WTC11 (cell line): ENCODE data around the gene CFAP206. TPM values are rescaled to one million over a fixed set of nuclear protein-coding genes. Genes with fewer than 3 reads are reported as not detected.

Experiments used
- ATAC-seq: fragments of 200-7000 bp; cut with Tn5 transposase; 2 replicates; pipeline ENCODE4 v1.10.0; 2021; ENCODE audit warnings: mild to moderate bottlenecking, moderate library complexity
- CTCF ChIA-PET: fragments of 300-600 bp; sonication (Branson Sonifier 250); formaldehyde crosslinking; loops from one replicate; lab custom pipeline; 2021; ENCODE audit warnings: antibody characterized with exemption; lab: Charles Lee
- POLR2A ChIA-PET: fragments of 350-600 bp; sonication (Branson Sonifier 250); formaldehyde crosslinking; loops from one replicate; lab custom pipeline; 2021; ENCODE audit warnings: antibody characterized with exemption; lab: Charles Lee
- DNase-seq: peaks from one replicate; pipeline ENCODE4 v3.0.0; 2021; ENCODE audit warnings: low spot score
- H3K27ac Mint-ChIP-seq: 2 replicates; pipeline ENCODE4 v1.8.0; 2021; ENCODE audit warnings: mixed read lengths
- H3K27me3 Mint-ChIP-seq: 2 replicates; pipeline ENCODE4 v1.8.0; 2021; ENCODE audit warnings: low read depth, mild to moderate bottlenecking, moderate library complexity, mixed read lengths
- H3K36me3 Mint-ChIP-seq: 2 replicates; pipeline ENCODE4 v1.8.0; 2021; ENCODE audit warnings: mixed read lengths
- H3K4me1 Mint-ChIP-seq: 2 replicates; pipeline ENCODE4 v1.8.0; 2022; ENCODE audit warnings: mixed read lengths
- H3K4me3 Mint-ChIP-seq: 2 replicates; pipeline ENCODE4 v1.8.0; 2021; ENCODE audit warnings: mild to moderate bottlenecking, moderate library complexity, mixed read lengths
- H3K9me3 Mint-ChIP-seq: 2 replicates; pipeline ENCODE4 v1.8.0; 2021; ENCODE audit warnings: mixed read lengths
- AR ChIP-seq: fragments of 250-450 bp; sonication (Bioruptor Pico); IDR thresholded peaks from 2 replicates; pipeline ENCODE4 v1.9.0; 2021; ENCODE audit warnings: mild to moderate bottlenecking
- CTCF ChIP-seq: fragments of 200-600 bp; IDR thresholded peaks from 2 replicates; pipeline ENCODE4 v1.8.0; 2022; ENCODE audit warnings: antibody characterized with exemption
- E2F1 ChIP-seq: sonication (generic); formaldehyde crosslinking; IDR thresholded peaks from 2 replicates; pipeline ENCODE4 v1.8.0; 2022; ENCODE audit warnings: mild to moderate bottlenecking, missing genetic modification reagents
- EMX1 ChIP-seq: fragments of 250-450 bp; sonication (Bioruptor Pico); IDR thresholded peaks from 2 replicates; pipeline ENCODE4 v1.8.0; 2021; ENCODE audit warnings: mild to moderate bottlenecking
- ERG ChIP-seq: fragments of 250-450 bp; sonication (Bioruptor Pico); IDR thresholded peaks from 2 replicates; pipeline ENCODE4 v1.8.0; 2021; ENCODE audit warnings: mild to moderate bottlenecking
- FOXP1 ChIP-seq: sonication (generic); formaldehyde crosslinking; IDR thresholded peaks from 2 replicates; pipeline ENCODE4 v1.8.0; 2022; ENCODE audit warnings: missing genetic modification reagents, mild to moderate bottlenecking, moderate library complexity, borderline replicate concordance
- FOXP4 ChIP-seq: sonication (generic); formaldehyde crosslinking; IDR thresholded peaks from 2 replicates; pipeline ENCODE4 v1.8.0; 2022; ENCODE audit warnings: mild to moderate bottlenecking, missing genetic modification reagents
- HMGXB4 ChIP-seq: sonication (generic); formaldehyde crosslinking; IDR thresholded peaks from 2 replicates; pipeline ENCODE4 v1.8.1; 2023; ENCODE audit warnings: mild to moderate bottlenecking, moderate library complexity, missing genetic modification reagents
- MLX ChIP-seq: sonication (generic); formaldehyde crosslinking; IDR thresholded peaks from 2 replicates; pipeline ENCODE4 v1.8.1; 2023; ENCODE audit warnings: mild to moderate bottlenecking, missing genetic modification reagents, moderate library complexity
- MXD4 ChIP-seq: fragments of 250-450 bp; sonication (Bioruptor Pico); IDR thresholded peaks from 2 replicates; pipeline ENCODE4 v1.8.0; 2021; ENCODE audit warnings: mild to moderate bottlenecking, moderate library complexity, borderline replicate concordance
- MYBL2 ChIP-seq: sonication (generic); formaldehyde crosslinking; IDR thresholded peaks from 2 replicates; pipeline ENCODE4 v1.8.1; 2023; ENCODE audit warnings: mild to moderate bottlenecking, moderate library complexity, missing genetic modification reagents
- NFE2L1 ChIP-seq: sonication (generic); formaldehyde crosslinking; IDR thresholded peaks from 2 replicates; pipeline ENCODE4 v1.8.1; 2023; ENCODE audit warnings: missing genetic modification reagents
- NR1H2 ChIP-seq: sonication (generic); formaldehyde crosslinking; IDR thresholded peaks from 2 replicates; pipeline ENCODE4 v1.9.0; 2021; ENCODE audit warnings: mild to moderate bottlenecking, moderate library complexity, missing genetic modification reagents
- TEAD1 ChIP-seq: sonication (generic); formaldehyde crosslinking; IDR thresholded peaks from 2 replicates; pipeline ENCODE4 v1.8.0; 2022; ENCODE audit warnings: mild to moderate bottlenecking, missing genetic modification reagents
- TEAD4 ChIP-seq: sonication (generic); formaldehyde crosslinking; IDR thresholded peaks from 2 replicates; pipeline ENCODE4 v1.8.0; 2022; ENCODE audit warnings: mild to moderate bottlenecking, missing genetic modification reagents
- ZBTB21 ChIP-seq: sonication (generic); formaldehyde crosslinking; IDR thresholded peaks from 2 replicates; pipeline ENCODE4 v1.8.1; 2023; ENCODE audit warnings: mild to moderate bottlenecking, missing genetic modification reagents, borderline replicate concordance
- ZNF396 ChIP-seq: fragments of 250-450 bp; sonication (Bioruptor Pico); IDR thresholded peaks from 2 replicates; pipeline ENCODE4 v1.8.0; 2021; ENCODE audit warnings: mild to moderate bottlenecking, moderate library complexity, borderline replicate concordance
- ZNF423 ChIP-seq: fragments of 250-450 bp; sonication (Bioruptor Pico); IDR thresholded peaks from 2 replicates; pipeline ENCODE4 v2.1.2; 2022; ENCODE audit warnings: mild to moderate bottlenecking, moderate library complexity
- ZNF671 ChIP-seq: fragments of 250-450 bp; sonication (Bioruptor Pico); IDR thresholded peaks from 2 replicates; pipeline ENCODE4 v1.8.0; 2021; ENCODE audit warnings: mild to moderate bottlenecking
- ZSCAN18 ChIP-seq: fragments of 250-450 bp; sonication (Bioruptor Pico); IDR thresholded peaks from 2 replicates; pipeline ENCODE4 v2.1.2; 2022; ENCODE audit warnings: mild to moderate bottlenecking, moderate library complexity
- total RNA-seq: library from RNA; stranded (reverse); gene quantifications from 3 replicates; pipeline ENCODE4 v1.2.3, GENCODE V29; 2021

Gene CFAP206
- total RNA-seq, 1 experiment from 2014 or later = not detected

GRCh38 chr6:87441711-87442110 lies 33.9 kb downstream of the CFAP206 start:
- no peaks in the 10 kb centered on the region for H3K36me3 Mint-ChIP-seq
- ATAC-seq (no peak), DNase-seq (no peak)
- no peaks in the 10 kb centered on the region for H3K27me3 Mint-ChIP-seq
- ChIA-PET CTCF (no interaction called here), POLR2A (no interaction called here)
- H3K4me3 Mint-ChIP-seq = no peak overlapping the region
- peaks cover 12% of the 10 kb centered on the region for H3K4me1 Mint-ChIP-seq
- no peak for TF ChIP-seq MLX (CRISPR knock-in tag)
- no peak for TF ChIP-seq MYBL2
- TF ChIP-seq NR1H2 = no peak
- H3K27ac Mint-ChIP-seq = no peak overlapping the region
- H3K9me3 Mint-ChIP-seq = no peaks in the 10 kb centered on the region

- Mint-ChIP-seq H3K27me3 (no peaks in the 10 kb centered on the region), H3K27ac (peak overlapping the region; percentile 91), H3K4me1 (peaks cover 12% of the 10 kb centered on the region), H3K9me3 (no peaks in the 10 kb centered on the region), H3K36me3 (no peaks in the 10 kb centered on the region), H3K4me3 (no peak overlapping the region)
- ATAC-seq (peak; percentile 99), DNase-seq (peak; percentile 30)
- ChIA-PET POLR2A (interaction anchor here (0.9 kb wide), 1 partner anchor 19 kb away, joined by 3 read pairs; no protein-coding TSS in a partner anchor), CTCF (interaction anchor here (1.4 kb wide), 1 partner anchor 365 kb away, joined by 4 read pairs; no protein-coding TSS in a partner anchor)
- no peak for TF ChIP-seq HMGXB4 (CRISPR knock-in tag)
- TF ChIP-seq ERG (CRISPR knock-in tag) = peak; percentile 44; the same call in 1 of the 2 replicates
- TF ChIP-seq ZNF671 (CRISPR knock-in tag) = peak; percentile 75; the same call in 1 of the 2 replicates
- TF ChIP-seq NFE2L1 (CRISPR knock-in tag) = no peak
- TF ChIP-seq ZSCAN18 (CRISPR knock-in tag) = peak; percentile 81; the same call in 1 of the 2 replicates
- TF ChIP-seq ZBTB21 (CRISPR knock-in tag) = no peak
- TF ChIP-seq TEAD4 (CRISPR knock-in tag) = peak; percentile 97
- peak; percentile 36 for TF ChIP-seq ZNF423
- TF ChIP-seq MXD4 (CRISPR knock-in tag) = peak; percentile 59; the same call in 1 of the 2 replicates
- peak; percentile 95; the same call in 1 of the 2 replicates for TF ChIP-seq TEAD1
- no peak for TF ChIP-seq FOXP4 (CRISPR knock-in tag)
- peak; percentile 58; the same call in 1 of the 2 replicates for TF ChIP-seq ZNF396 (CRISPR knock-in tag)
Observed at GRCh38 chr6:87444362-87444761, 36.6 kb downstream of the CFAP206 start.

GRCh38 chr6:87465051-87465450 lies 57.3 kb downstream of the CFAP206 start:
- no peaks in the 10 kb centered on the region for H3K4me1 Mint-ChIP-seq
- H3K4me3 Mint-ChIP-seq = no peak overlapping the region
- ATAC-seq (no peak), DNase-seq (no peak)
- no peaks in the 10 kb centered on the region for H3K36me3 Mint-ChIP-seq
- POLR2A ChIA-PET = no interaction called here
- CTCF ChIA-PET = no interaction called here
- H3K27ac Mint-ChIP-seq = no peak overlapping the region
- H3K9me3 Mint-ChIP-seq = peaks cover 7% of the 10 kb centered on the region; the same call in 1 of the 2 replicates
- H3K27me3 Mint-ChIP-seq = peaks cover 3% of the 10 kb centered on the region
- TF ChIP-seq EMX1 = no peak
- TF ChIP-seq AR (CRISPR knock-in tag) = no peak
- no peak for TF ChIP-seq CTCF
- TF ChIP-seq E2F1 (CRISPR knock-in tag) = no peak
- TF ChIP-seq FOXP1 = no peak
